ENCODE data around the gene RBP5. TPM values are rescaled to one million over a fixed set of nuclear protein-coding genes. Genes with fewer than 3 reads are reported as not detected.
A peak's percentile ranks its signal among the peaks of the same experiment; 100 is the strongest.

The RBP5 gene
- total RNA-seq, 4 donors from 2014 or later = not detected

DNA sequence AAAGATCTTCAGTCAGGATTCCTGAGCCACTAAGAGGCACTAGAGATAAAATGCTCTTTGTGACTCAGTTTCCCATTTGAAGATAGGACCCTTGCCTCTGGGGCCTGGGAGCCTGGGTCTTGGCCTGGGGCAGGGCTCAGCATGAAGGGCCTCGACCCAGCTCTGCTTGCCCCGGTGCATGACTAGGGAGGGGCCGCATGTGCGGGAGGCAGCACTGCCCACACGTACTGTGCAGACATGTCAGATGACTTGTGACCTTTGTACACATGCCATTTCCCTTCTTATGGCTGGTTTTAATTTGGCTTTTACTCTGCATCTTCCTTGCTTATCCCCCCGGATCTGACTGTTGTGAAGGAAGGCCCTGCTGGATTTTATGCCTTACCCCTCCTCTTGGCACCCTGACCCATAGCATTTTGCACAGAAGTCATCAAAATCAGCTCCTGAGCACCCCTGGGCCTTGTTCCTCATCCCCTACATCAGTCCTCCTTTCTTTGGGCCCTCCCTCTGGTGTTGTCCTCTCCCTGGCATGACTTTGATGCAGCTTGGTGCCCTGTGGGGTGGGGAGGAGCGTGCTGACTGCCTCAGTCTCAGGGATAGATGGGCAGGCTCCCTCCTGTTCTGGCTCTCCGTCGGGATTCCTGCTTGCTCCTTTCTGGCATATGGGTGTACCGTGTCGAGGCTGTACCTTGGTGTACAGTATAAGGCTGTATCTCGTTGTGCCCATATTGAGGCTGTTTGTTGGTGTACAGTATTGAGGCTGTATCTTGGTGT lies 5.9 kb upstream of the RBP5 start:
- Histone ChIP-seq H3K4me3 (no peak overlapping the region), H3K36me3 (no peaks in the 10 kb centered on the region), H3K27me3 (peaks cover 7 to 19% (median 13%) of the 10 kb centered on the region in 3 donors), H3K4me1 (peaks cover 8 to 11% of the 10 kb centered on the region in 2 donors), H3K9me3 (no peaks in the 10 kb centered on the region), H3K27ac (no peak overlapping the region)
- in situ Hi-C loops (cut with MboI; ENCODE audit: low sequenced_read_pairs in 4 of 4) (no loop called here), intact Hi-C loops (cut with DNase I; ENCODE audit: low total_unique reads) (no loop called here)
- ATAC-seq (no peak), DNase-seq (no peak)
- TF ChIP-seq POLR2A (IDR thresholded peaks at IDR 0.05) = no peak
- TF ChIP-seq, protein P1, sequence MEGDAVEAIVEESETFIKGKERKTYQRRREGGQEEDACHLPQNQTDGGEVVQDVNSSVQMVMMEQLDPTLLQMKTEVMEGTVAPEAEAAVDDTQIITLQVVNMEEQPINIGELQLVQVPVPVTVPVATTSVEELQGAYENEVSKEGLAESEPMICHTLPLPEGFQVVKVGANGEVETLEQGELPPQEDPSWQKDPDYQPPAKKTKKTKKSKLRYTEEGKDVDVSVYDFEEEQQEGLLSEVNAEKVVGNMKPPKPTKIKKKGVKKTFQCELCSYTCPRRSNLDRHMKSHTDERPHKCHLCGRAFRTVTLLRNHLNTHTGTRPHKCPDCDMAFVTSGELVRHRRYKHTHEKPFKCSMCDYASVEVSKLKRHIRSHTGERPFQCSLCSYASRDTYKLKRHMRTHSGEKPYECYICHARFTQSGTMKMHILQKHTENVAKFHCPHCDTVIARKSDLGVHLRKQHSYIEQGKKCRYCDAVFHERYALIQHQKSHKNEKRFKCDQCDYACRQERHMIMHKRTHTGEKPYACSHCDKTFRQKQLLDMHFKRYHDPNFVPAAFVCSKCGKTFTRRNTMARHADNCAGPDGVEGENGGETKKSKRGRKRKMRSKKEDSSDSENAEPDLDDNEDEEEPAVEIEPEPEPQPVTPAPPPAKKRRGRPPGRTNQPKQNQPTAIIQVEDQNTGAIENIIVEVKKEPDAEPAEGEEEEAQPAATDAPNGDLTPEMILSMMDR (IDR thresholded peaks at IDR 0.05 in 4 of 5, conservative IDR thresholded peaks at IDR 0.05 in 1 of 5) = no peak

DNA sequence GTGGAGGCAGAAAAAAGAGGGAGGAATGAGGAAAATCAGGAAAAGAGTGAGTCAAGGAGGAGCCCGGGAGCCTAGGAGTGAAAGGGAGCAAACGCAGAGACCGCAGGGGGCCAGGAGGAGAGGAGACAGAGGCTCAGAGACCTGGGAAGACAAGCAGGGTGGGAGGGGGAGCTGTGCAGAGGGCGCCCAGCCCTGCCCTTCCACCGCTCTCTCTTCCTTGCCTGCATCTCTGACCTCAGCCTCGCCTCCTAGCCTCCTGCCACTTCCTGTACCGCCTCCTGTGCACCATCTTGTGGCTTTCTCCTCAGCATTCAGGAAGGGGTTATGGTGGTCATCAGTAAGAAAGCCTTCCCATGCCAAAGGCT lies 2.8 kb upstream of the RBP5 start:
- ATAC-seq (no peak), DNase-seq (no peak)
- in situ Hi-C loops (cut with MboI; ENCODE audit: low sequenced_read_pairs in 4 of 4) = no loop called here
- H3K4me1 ChIP-seq = peaks cover 17 to 18% of the 10 kb centered on the region in 2 donors
- peak overlapping the region in 1 of 4 donors; percentile 55 for H3K27ac ChIP-seq
- H3K4me3 ChIP-seq = no peak overlapping the region
- intact Hi-C loops (cut with DNase I; ENCODE audit: low total_unique reads) = no loop called here
- TF ChIP-seq POLR2A (IDR thresholded peaks at IDR 0.05) = no peak
- TF ChIP-seq, protein P1 (IDR thresholded peaks at IDR 0.05 in 4 of 5, conservative IDR thresholded peaks at IDR 0.05 in 1 of 5) = no peak
- H3K27me3 ChIP-seq = peaks cover 16 to 31% (median 28%) of the 10 kb centered on the region in 3 donors
- H3K36me3 ChIP-seq = no peaks in the 10 kb centered on the region
- H3K9me3 ChIP-seq = no peaks in the 10 kb centered on the region

DNA sequence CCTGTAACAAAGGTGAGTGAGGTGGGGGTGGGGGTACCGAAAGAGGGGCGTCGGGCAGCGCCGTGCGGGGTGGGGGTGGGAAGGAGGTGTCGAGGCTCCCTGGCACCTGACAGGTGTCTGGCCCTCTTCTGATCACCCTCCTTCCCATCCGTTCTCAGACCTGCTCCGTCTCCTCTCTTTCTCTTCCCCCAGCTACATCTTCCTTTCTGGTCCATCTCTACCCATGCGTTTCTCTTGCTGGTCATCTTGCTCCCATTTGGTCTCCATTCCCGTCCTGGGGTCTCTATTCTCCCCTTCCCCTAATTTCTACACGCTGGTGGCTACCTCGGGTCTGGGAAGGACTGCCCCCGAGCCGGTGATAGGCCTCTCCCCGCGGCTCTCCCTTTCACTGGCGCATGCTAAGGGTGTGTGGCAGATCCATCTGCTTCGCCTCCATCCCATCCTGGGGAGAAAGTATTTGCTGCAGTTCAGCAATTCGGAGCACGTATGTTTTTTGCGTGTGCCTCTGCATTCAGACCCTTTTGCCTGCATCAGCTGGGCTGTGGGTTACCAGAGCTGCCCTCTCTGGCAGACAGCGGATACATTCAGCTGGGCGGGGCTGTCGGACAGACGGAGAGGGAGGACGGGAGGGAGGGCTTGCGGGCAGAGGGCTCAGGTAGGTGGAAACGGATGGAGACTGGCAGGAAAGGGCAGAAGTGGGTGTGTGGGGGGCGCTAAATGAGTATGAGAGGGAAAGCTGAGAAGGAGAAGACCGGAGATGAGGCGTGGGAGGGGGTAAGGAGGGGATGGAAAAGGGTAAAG lies 2.2 kb upstream of the RBP5 start:
- no peak for DNase-seq
- in situ Hi-C loops (cut with MboI; ENCODE audit: low sequenced_read_pairs in 4 of 4) = no loop called here
- intact Hi-C loops (cut with DNase I; ENCODE audit: low total_unique reads) = no loop called here

GRCh38 chr12:7129872-7130691 lies 1.4 kb upstream of the RBP5 start, which contains the start of gene CLSTN3:
Gene CLSTN3 (plus strand): TSS chr12:7130371. CDS start chr12:7130649, 278 bp downstream.
- Histone ChIP-seq H3K4me1 (peaks cover 17 to 18% of the 10 kb centered on the region in 2 donors), H3K27ac (peak within 1 kb of the TSS in 3 of 4 donors; percentile 55 to 65 (median 61)), H3K4me3 (peak within 1 kb of the TSS; percentile 56 to 78 (median 62)), H3K36me3 (no peaks in the 10 kb centered on the region), H3K9me3 (no peaks in the 10 kb centered on the region), H3K27me3 (peaks cover 16 to 31% (median 28%) of the 10 kb centered on the region in 3 donors)
- DNase-seq (peak; percentile 43 to 58), ATAC-seq (peak; percentile 50 to 51)
- in situ Hi-C loops (cut with MboI; ENCODE audit: low sequenced_read_pairs in 4 of 4) (no loop called here), intact Hi-C loops (cut with DNase I; ENCODE audit: low total_unique reads) (no loop called here)
- TF ChIP-seq, protein P1 (IDR thresholded peaks at IDR 0.05 in 4 of 5, conservative IDR thresholded peaks at IDR 0.05 in 1 of 5) = no peak
- peak in 1 of 2 donors; percentile 21 for TF ChIP-seq POLR2A (IDR thresholded peaks at IDR 0.05)

More for the DNA sequence above, 2.2 kb upstream of the RBP5 start:
- TF ChIP-seq, protein P1 (IDR thresholded peaks at IDR 0.05 in 4 of 5, conservative IDR thresholded peaks at IDR 0.05 in 1 of 5) = no peak
- TF ChIP-seq POLR2A (IDR thresholded peaks at IDR 0.05) = no peak
- ATAC-seq = peak in 1 of 2 donors; percentile 31
- H3K4me3 ChIP-seq = peak overlapping the region; percentile 56 to 78 (median 62)
- H3K4me1 ChIP-seq = peaks cover 17 to 18% of the 10 kb centered on the region in 2 donors
- peak overlapping the region in 3 of 4 donors; percentile 55 to 65 (median 61) for H3K27ac ChIP-seq
- H3K9me3 ChIP-seq = no peaks in the 10 kb centered on the region
- H3K36me3 ChIP-seq = no peaks in the 10 kb centered on the region
- peaks cover 16 to 31% (median 28%) of the 10 kb centered on the region in 3 donors for H3K27me3 ChIP-seq
